PC-9 (cell line): ENCODE results near the gene CDC20. TPM values are rescaled to one million over a fixed set of nuclear protein-coding genes. Genes with fewer than 3 reads are reported as not detected.

Source experiments
- BruUV-seq: library from RNA; stranded (reverse); fragments of 400-500 nt; replicated peaks from 2 replicates; lab custom pipeline; 2021; lab: Mats Ljungman, UMichigan
- CTCF ChIA-PET: fragments of 300-600 bp; sonication (Branson Sonifier 250); formaldehyde crosslinking; loops from one replicate; lab custom pipeline; 2022; ENCODE audit warnings: antibody characterized with exemption; lab: Charles Lee
- POLR2A ChIA-PET: fragments of 300-600 bp; sonication (Branson Sonifier 250); formaldehyde crosslinking; loops from one replicate; lab custom pipeline; 2022; ENCODE audit warnings: antibody characterized with exemption; ENCODE audit not compliant: unreplicated experiment; lab: Charles Lee
- DNase-seq, 2 experiments: peaks; one replicate each; pipeline versions ENCODE4 v3.0.0 to v3.0.0-alpha.2; 2015 to 2022; ENCODE audit warnings: mixed read lengths in 1 of 2
- H2AFZ ChIP-seq: fragments of 200-600 bp; sonication (generic); 2 replicates; pipeline ENCODE4 v1.8.1; 2017; ENCODE audit warnings: antibody characterized with exemption
- H3F3A ChIP-seq: fragments of 200-600 bp; sonication (generic); 2 replicates; pipeline ENCODE4 v1.8.1; 2017; ENCODE audit warnings: antibody characterized with exemption, mild to moderate bottlenecking, low read depth; ENCODE audit not compliant: insufficient read depth
- H3K27ac ChIP-seq: fragments of 200-600 bp; sonication (generic); 2 replicates; pipeline ENCODE4 v1.6.1; 2016; ENCODE audit warnings: mixed run types
- H3K27me3 ChIP-seq: fragments of 200-600 bp; sonication (generic); 2 replicates; pipeline ENCODE4 v1.6.1; 2016; ENCODE audit warnings: low read depth, mixed run types; ENCODE audit not compliant: insufficient read depth
- H3K36me3 ChIP-seq: fragments of 200-600 bp; sonication (generic); 2 replicates; pipeline ENCODE4 v1.6.1; 2016; ENCODE audit warnings: low read depth, mixed run types
- H3K4me1 ChIP-seq: fragments of 200-600 bp; sonication (generic); replicated peaks from 2 replicates; pipeline ENCODE4 v1.6.1; 2016; ENCODE audit warnings: mixed run types; ENCODE audit not compliant: insufficient read depth
- H3K4me2 ChIP-seq: fragments of 200-600 bp; sonication (generic); 2 replicates; pipeline ENCODE4 v1.6.1; 2017; ENCODE audit warnings: mixed run types
- H3K4me3 ChIP-seq: fragments of 200-600 bp; sonication (generic); 2 replicates; pipeline ENCODE4 v1.6.1; 2016; ENCODE audit warnings: mixed run types
- H3K79me2 ChIP-seq: fragments of 200-600 bp; sonication (generic); 2 replicates; pipeline ENCODE4 v1.6.1; 2017; ENCODE audit warnings: low read depth, mixed run types
- H3K9me2 ChIP-seq: fragments of 200-600 bp; sonication (generic); 2 replicates; pipeline ENCODE4 v1.8.1; 2017; ENCODE audit warnings: mild to moderate bottlenecking; ENCODE audit not compliant: insufficient read depth
- H3K9me3 ChIP-seq: fragments of 200-600 bp; sonication (generic); 2 replicates; pipeline ENCODE4 v1.8.1; 2016; ENCODE audit warnings: low read depth; ENCODE audit not compliant: insufficient read depth
- H4K20me1 ChIP-seq: fragments of 200-600 bp; sonication (generic); 2 replicates; pipeline ENCODE4 v1.8.1; 2017; ENCODE audit not compliant: insufficient read depth
- CTCF ChIP-seq: fragments of 200-600 bp; sonication (generic); conservative IDR thresholded peaks from 2 replicates; pipeline ENCODE4 v1.6.1; 2017; ENCODE audit warnings: mixed run types, antibody characterized with exemption, mild to moderate bottlenecking, moderate library complexity
- EZH2 ChIP-seq: fragments of 200-600 bp; sonication (generic); IDR thresholded peaks from 2 replicates; pipeline ENCODE4 v1.8.0; 2017; ENCODE audit warnings: antibody characterized with exemption, low read depth
- intact Hi-C: fragments of 100-400 bp; cut with micrococcal nuclease; formaldehyde crosslinking; loops from one replicate; pipeline ENCODE4 v1.10.0; 2022; ENCODE audit not compliant: unreplicated experiment
- total RNA-seq: library from RNA; stranded (reverse); gene quantifications from 2 replicates; pipeline ENCODE4 v1.2.3, GENCODE V29; 2021

The CDC20 gene
- total RNA-seq, 1 experiment from 2014 or later = 229 TPM

- H3K4me1 ChIP-seq = peaks cover 22% of the 10 kb centered on the region
- H3K27me3 ChIP-seq = no peaks in the 10 kb centered on the region
- ChIA-PET POLR2A (interaction anchor here (0.5 to 0.8 kb wide), 8 partner anchors 12 to 183 kb away, joined by 3 to 14 read pairs (median 4); partner anchors contain the start of gene ELOVL1), CTCF (no interaction called here)
- no peaks in the 10 kb centered on the region for H3K9me3 ChIP-seq
- H3F3A ChIP-seq = peaks cover 20% of the 10 kb centered on the region; the same call in 1 of the 2 replicates
- H3K4me2 ChIP-seq = peak within 1 kb of the TSS; percentile 93
- H3K36me3 ChIP-seq = peaks cover 23% of the 10 kb centered on the region; the same call in 1 of the 2 replicates
- peaks cover 55% of the 10 kb centered on the region for H3K79me2 ChIP-seq
- TF ChIP-seq CTCF (no peak), EZH2 (no peak)
- H3K4me3 ChIP-seq = peak within 1 kb of the TSS; percentile 80
- H2AFZ ChIP-seq = peak within 1 kb of the TSS; percentile 80
- H3K9me2 ChIP-seq = no peaks in the 10 kb centered on the region
- DNase-seq = peak; percentile 92 to 97
- TSS peak; percentile 33 for BruUV-seq
- 0 out of 2 replicates have a peak, but pooled peaks cover 5% of the 10 kb centered on the region for H4K20me1 ChIP-seq
- peak within 1 kb of the TSS; percentile 82 for H3K27ac ChIP-seq
- intact Hi-C loops = loop anchor here (2.0 kb wide), 2 partner anchors 23 to 31 kb away; partner anchors contain the start of gene CDC20
Observed at GRCh38 chr1:43389326-43390313, 30.8 kb downstream of the CDC20 start, which contains the start of the genes MED8 and SZT2. MED8 (minus strand) TSS chr1:43389800; CDS start chr1:43389764, 36 bp downstream. SZT2 (plus strand) TSS chr1:43389899; CDS start chr1:43389969, 70 bp downstream.

GRCh38 chr1:43392702-43393101 lies 33.9 kb downstream of the CDC20 start:
- BruUV-seq = no TSS peak
- POLR2A ChIA-PET = interaction anchor here (0.7 kb wide), 1 partner anchor 448 kb away, joined by 3 read pairs; no protein-coding TSS in a partner anchor

More at GRCh38 chr1:43392702-43393101, 33.9 kb downstream of the CDC20 start:
- H3K9me2 ChIP-seq = no peaks in the 10 kb centered on the region
- H3K27me3 ChIP-seq = no peaks in the 10 kb centered on the region
- intact Hi-C loops = no loop called here
- H3K36me3 ChIP-seq = no peaks in the 10 kb centered on the region; the same call in 1 of the 2 replicates
- H3K27ac ChIP-seq = no peak overlapping the region
- CTCF ChIA-PET = no interaction called here
- DNase-seq = no peak
- peaks cover 18% of the 10 kb centered on the region for H3K4me1 ChIP-seq
- no peak overlapping the region for H3K4me3 ChIP-seq
- no peaks in the 10 kb centered on the region for H3K9me3 ChIP-seq
- 0 out of 2 replicates have a peak, but pooled peaks cover 3% of the 10 kb centered on the region for H4K20me1 ChIP-seq
- peaks cover 5% of the 10 kb centered on the region; the same call in 1 of the 2 replicates for H3F3A ChIP-seq
- TF ChIP-seq EZH2 (no peak), CTCF (no peak)
- H2AFZ ChIP-seq = no peak overlapping the region
- H3K4me2 ChIP-seq = no peak overlapping the region
- peaks cover 44% of the 10 kb centered on the region for H3K79me2 ChIP-seq
